ENCODE measurements around the gene ATP8A2.

The ATP8A2 gene

DNA sequence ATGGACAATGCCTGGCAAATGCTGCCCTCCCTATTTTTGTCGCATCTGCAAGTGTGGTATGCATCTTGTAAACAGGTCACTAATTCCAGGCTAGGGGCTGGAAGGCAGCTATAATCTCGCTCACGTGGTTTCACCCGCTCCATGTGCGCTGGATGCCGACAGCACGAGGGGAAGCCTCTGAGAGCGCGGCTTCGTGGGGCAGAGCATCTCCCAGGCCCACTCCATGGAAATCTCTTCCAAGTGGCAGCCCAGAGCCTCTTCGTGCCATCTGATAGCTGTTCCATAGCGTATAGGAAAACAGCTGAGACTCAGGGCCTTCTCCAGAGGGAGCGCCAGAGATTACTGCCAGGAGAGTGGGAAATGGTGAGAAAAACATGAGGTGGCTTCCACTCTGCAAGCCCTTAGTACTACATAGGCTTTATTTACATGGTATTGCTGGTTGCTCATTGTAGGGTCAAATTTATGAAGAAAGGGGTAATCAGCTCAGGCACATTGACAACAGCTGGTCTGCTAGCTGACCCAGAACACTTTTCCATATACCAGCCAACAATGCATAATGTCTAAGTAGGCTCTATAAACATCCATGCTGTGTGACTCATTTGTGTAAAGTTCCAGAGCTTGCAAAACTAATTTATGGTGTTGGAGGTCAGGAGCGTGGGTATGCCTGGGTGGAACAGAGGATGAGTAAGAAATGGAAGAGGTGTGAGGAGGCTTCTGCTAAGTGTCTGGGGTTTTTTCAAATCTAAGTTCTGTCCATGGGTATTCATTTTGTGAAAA is 514.9 kb downstream of the ATP8A2 start:
- Histone ChIP-seq H3K36me3 (ENCODE audit: insufficient read depth, insufficient read length, low read length) (no peaks in the 10 kb centered on the region), H3K27me3 (ENCODE audit: insufficient read depth, insufficient read length) (no peaks in the 10 kb centered on the region), H3K4me1 (ENCODE audit: insufficient read depth, insufficient read length) (peaks cover 5% of the 10 kb centered on the region), H3K9me3 (ENCODE audit: insufficient read depth, low read length) (no peaks in the 10 kb centered on the region), H3K4me3 (ENCODE audit: insufficient read length, low read depth) (no peak overlapping the region), H3K9ac (ENCODE audit: insufficient read length, low read depth) (no peak overlapping the region)
- TF ChIP-seq SUZ12 (IDR thresholded peaks at IDR 0.05; ENCODE audit: extremely low read depth, insufficient read depth, insufficient read length) (no peak), ZNF274 (IDR thresholded peaks at IDR 0.05; ENCODE audit: low read depth, low read length) (no peak), YY1 (IDR thresholded peaks at IDR 0.05; ENCODE audit: insufficient read depth, insufficient read length) (no peak)
- DNase-seq (ENCODE audit: low read depth, low spot score): no peak

DNA sequence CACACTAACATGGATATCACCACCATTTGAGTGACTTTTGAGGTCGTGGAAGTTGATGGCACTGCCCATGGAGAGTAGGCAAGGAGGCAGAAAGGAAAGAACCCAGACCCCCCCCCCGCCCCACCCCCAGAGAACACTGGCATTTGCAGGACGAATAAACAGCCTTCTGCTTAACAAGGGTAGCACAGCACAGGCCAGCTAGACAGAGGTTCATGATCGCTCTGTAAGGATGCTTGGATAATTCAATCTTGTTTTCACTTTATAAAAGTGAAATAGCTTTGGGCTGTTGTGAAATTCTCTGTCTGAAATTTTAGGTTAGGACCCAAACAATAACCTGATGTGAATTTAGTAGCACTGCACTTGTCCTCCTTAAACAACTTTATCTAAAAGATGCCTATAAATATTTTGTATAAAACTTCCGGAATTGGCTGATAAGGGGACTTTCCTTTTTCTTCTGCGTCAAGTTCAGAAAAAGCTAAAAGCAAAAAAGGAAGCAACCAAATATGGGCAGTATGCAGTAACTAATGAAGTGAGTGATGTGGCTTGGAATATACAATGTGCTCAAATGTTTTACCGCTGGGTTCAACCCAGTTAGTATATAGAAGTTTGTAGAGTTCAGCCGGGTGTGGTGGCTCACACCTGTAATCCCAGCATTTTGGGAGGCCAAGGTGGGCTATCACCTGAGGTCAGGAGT is 516.3 kb downstream of the ATP8A2 start:
- DNase-seq (ENCODE audit: low read depth, low spot score): no peak
- Histone ChIP-seq H3K9ac (ENCODE audit: insufficient read length, low read depth) (no peak overlapping the region), H3K4me1 (ENCODE audit: insufficient read depth, insufficient read length) (peaks cover 5% of the 10 kb centered on the region), H3K4me3 (ENCODE audit: insufficient read length, low read depth) (no peak overlapping the region), H3K9me3 (ENCODE audit: insufficient read depth, low read length) (no peaks in the 10 kb centered on the region), H3K36me3 (ENCODE audit: insufficient read depth, insufficient read length, low read length) (no peaks in the 10 kb centered on the region), H3K27me3 (ENCODE audit: insufficient read depth, insufficient read length) (no peaks in the 10 kb centered on the region)
- TF ChIP-seq SUZ12 (IDR thresholded peaks at IDR 0.05; ENCODE audit: extremely low read depth, insufficient read depth, insufficient read length): no peak
- TF ChIP-seq YY1 (IDR thresholded peaks at IDR 0.05; ENCODE audit: insufficient read depth, insufficient read length): no peak
- TF ChIP-seq ZNF274 (IDR thresholded peaks at IDR 0.05; ENCODE audit: low read depth, low read length): no peak

DNA sequence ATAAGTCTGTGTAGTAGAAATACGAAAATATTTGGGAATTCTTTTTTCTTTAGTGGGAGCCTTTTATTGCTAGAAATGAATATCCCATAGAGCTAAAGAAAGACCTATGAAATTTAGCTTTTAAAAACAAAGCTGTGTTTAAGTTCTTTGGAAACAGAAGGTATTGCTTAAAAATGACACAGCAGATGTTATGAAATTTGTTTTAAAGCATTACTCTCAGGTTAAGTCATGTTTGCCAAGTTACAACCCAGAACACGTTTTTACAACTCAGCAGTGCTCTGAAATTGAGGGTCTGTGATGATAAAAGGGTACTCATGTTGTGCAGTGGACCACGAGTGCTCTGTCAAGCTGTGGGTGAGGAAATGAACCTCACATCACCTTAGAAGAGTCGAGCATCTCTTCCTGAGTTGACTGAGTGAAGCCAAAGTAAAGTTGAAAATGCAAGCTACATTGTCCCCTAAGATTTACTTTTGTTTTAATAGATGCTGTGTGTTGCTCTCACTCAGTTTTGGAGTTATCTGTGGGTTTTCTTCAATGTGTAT is 519.0 kb downstream of the ATP8A2 start:
- no peak for TF ChIP-seq YY1 (IDR thresholded peaks at IDR 0.05; ENCODE audit: insufficient read depth, insufficient read length)
- TF ChIP-seq ZNF274 (IDR thresholded peaks at IDR 0.05; ENCODE audit: low read depth, low read length): no peak
- no peaks in the 10 kb centered on the region for H3K9me3 ChIP-seq (ENCODE audit: insufficient read depth, low read length)
- H3K4me1 ChIP-seq (ENCODE audit: insufficient read depth, insufficient read length): no peaks in the 10 kb centered on the region
- no peak overlapping the region for H3K9ac ChIP-seq (ENCODE audit: insufficient read length, low read depth)
- no peaks in the 10 kb centered on the region for H3K27me3 ChIP-seq (ENCODE audit: insufficient read depth, insufficient read length)
- H3K4me3 ChIP-seq (ENCODE audit: insufficient read length, low read depth): no peak overlapping the region
- no peaks in the 10 kb centered on the region for H3K36me3 ChIP-seq (ENCODE audit: insufficient read depth, insufficient read length, low read length)
- no peak for DNase-seq (ENCODE audit: low read depth, low spot score)

- peaks cover 4% of the 10 kb centered on the region for H3K4me1 ChIP-seq (ENCODE audit: insufficient read depth, insufficient read length)
- H3K4me3 ChIP-seq (ENCODE audit: insufficient read length, low read depth): no peak overlapping the region
- TF ChIP-seq YY1 (IDR thresholded peaks at IDR 0.05; ENCODE audit: insufficient read depth, insufficient read length): no peak
- TF ChIP-seq SUZ12 (IDR thresholded peaks at IDR 0.05; ENCODE audit: extremely low read depth, insufficient read depth, insufficient read length): no peak
- TF ChIP-seq ZNF274 (IDR thresholded peaks at IDR 0.05; ENCODE audit: low read depth, low read length): no peak
- no peak overlapping the region for H3K9ac ChIP-seq (ENCODE audit: insufficient read length, low read depth)
- H3K27me3 ChIP-seq (ENCODE audit: insufficient read depth, insufficient read length): peaks cover 4% of the 10 kb centered on the region
- no peak for DNase-seq (ENCODE audit: low read depth, low spot score)
- H3K36me3 ChIP-seq (ENCODE audit: insufficient read depth, insufficient read length, low read length): no peaks in the 10 kb centered on the region
- H3K9me3 ChIP-seq (ENCODE audit: insufficient read depth, low read length): peaks cover 18% of the 10 kb centered on the region; the same call in 1 of the 2 replicates
Observed at GRCh38 chr13:25898991-25899390, 527.2 kb downstream of the ATP8A2 start.

- Histone ChIP-seq H3K4me3 (ENCODE audit: insufficient read length, low read depth) (no peak overlapping the region), H3K9me3 (ENCODE audit: insufficient read depth, low read length) (peaks cover 18% of the 10 kb centered on the region; the same call in 1 of the 2 replicates), H3K36me3 (ENCODE audit: insufficient read depth, insufficient read length, low read length) (no peaks in the 10 kb centered on the region), H3K27me3 (ENCODE audit: insufficient read depth, insufficient read length) (peaks cover 8% of the 10 kb centered on the region), H3K4me1 (ENCODE audit: insufficient read depth, insufficient read length) (peaks cover 4% of the 10 kb centered on the region), H3K9ac (ENCODE audit: insufficient read length, low read depth) (no peak overlapping the region)
- DNase-seq (ENCODE audit: low read depth, low spot score): no peak
- no peak for TF ChIP-seq ZNF274 (IDR thresholded peaks at IDR 0.05; ENCODE audit: low read depth, low read length)
- TF ChIP-seq SUZ12 (IDR thresholded peaks at IDR 0.05; ENCODE audit: extremely low read depth, insufficient read depth, insufficient read length): no peak
- TF ChIP-seq YY1 (IDR thresholded peaks at IDR 0.05; ENCODE audit: insufficient read depth, insufficient read length): no peak
Observed at GRCh38 chr13:25899464-25899863, 527.7 kb downstream of the ATP8A2 start.

DNA sequence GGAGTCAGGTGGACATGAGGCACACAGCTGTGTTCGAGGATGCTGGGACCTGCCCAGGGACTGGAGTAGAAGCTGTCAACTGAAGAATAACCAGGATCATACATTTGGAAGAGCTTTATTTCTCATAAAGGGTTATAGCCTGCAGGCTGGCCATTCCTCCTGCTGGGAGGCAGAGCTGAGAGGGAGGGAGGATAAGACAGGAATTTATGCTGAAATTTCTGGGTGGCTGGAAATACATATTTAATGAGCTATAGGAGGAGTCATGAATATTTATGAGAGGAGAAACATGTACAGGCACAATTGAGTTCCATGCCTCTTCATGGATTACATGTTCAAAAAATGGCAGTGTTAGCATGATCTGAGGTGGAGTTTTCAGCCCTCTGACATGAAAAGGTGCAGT is 528.2 kb downstream of the ATP8A2 start:
- DNase-seq (ENCODE audit: low read depth, low spot score): no peak
- peaks cover 4% of the 10 kb centered on the region for H3K4me1 ChIP-seq (ENCODE audit: insufficient read depth, insufficient read length)
- no peaks in the 10 kb centered on the region for H3K36me3 ChIP-seq (ENCODE audit: insufficient read depth, insufficient read length, low read length)
- H3K9ac ChIP-seq (ENCODE audit: insufficient read length, low read depth): no peak overlapping the region
- no peak for TF ChIP-seq YY1 (IDR thresholded peaks at IDR 0.05; ENCODE audit: insufficient read depth, insufficient read length)
- TF ChIP-seq SUZ12 (IDR thresholded peaks at IDR 0.05; ENCODE audit: extremely low read depth, insufficient read depth, insufficient read length): no peak
- TF ChIP-seq ZNF274 (IDR thresholded peaks at IDR 0.05; ENCODE audit: low read depth, low read length): no peak
- peaks cover 18% of the 10 kb centered on the region; the same call in 1 of the 2 replicates for H3K9me3 ChIP-seq (ENCODE audit: insufficient read depth, low read length)
- no peak overlapping the region for H3K4me3 ChIP-seq (ENCODE audit: insufficient read length, low read depth)
- H3K27me3 ChIP-seq (ENCODE audit: insufficient read depth, insufficient read length): peaks cover 11% of the 10 kb centered on the region

Measured in NT2/D1 (cell line).